ENCODE results near the gene TMX1. TPM values are rescaled to one million over a fixed set of nuclear protein-coding genes. Genes with fewer than 3 reads are reported as not detected.

Gene TMX1
- total and polyA plus RNA-seq, 4 donors = 11.6 to 22.8 (median 19.4) TPM

DNA sequence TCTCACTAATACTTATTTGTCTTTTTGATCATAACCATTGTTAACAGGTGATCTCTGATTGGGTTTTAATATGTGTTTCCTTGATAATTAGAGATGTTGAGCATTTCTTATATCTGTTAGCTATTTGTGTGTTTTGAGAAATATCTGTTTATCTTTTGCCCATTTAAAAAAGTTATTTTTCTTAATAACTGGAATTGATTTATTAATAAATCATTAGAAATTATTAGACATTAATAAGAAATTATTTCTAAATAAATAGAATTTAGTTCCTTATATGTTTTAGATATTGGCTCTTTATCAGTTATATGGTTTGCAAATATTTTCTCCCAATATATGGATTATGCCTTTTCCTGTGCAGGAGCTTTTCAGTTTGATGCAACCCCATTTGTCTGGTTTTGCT lies 18.7 kb downstream of the TMX1 start:
- H3K4me3 ChIP-seq (ENCODE audit: low read depth in 1 of 3, low read length in 3 of 3) = no peak overlapping the region
- no peaks in the 10 kb centered on the region for H3K4me1 ChIP-seq (ENCODE audit: control insufficient read depth in 4 of 4, insufficient read depth in 4 of 4, low read length in 3 of 4)
- no peaks in the 10 kb centered on the region for H3K9me3 ChIP-seq (ENCODE audit: control insufficient read depth in 4 of 4, low read length in 3 of 4)
- H3K36me3 ChIP-seq (ENCODE audit: control insufficient read depth in 4 of 4, insufficient read depth in 3 of 4, low read depth in 1 of 4, low read length in 3 of 4) = peaks cover 0 to 13% (median 4%) of the 10 kb centered on the region in 4 donors
- no peak overlapping the region for H3K27ac ChIP-seq (ENCODE audit: low read depth in 1 of 2, low read length in 2 of 2)
- TF ChIP-seq HNF4A (conservative IDR thresholded peaks at IDR 0.05) (no peak), SP1 (IDR thresholded peaks at IDR 0.05) (no peak), FOXA1 (IDR thresholded peaks at IDR 0.05) (no peak), GABPA (IDR thresholded peaks at IDR 0.05 in 1 of 2, conservative IDR thresholded peaks at IDR 0.05 in 1 of 2) (no peak), JUND (IDR thresholded peaks at IDR 0.05) (no peak), RAD21 (IDR thresholded peaks at IDR 0.05) (no peak)
- TF ChIP-seq, protein P1, sequence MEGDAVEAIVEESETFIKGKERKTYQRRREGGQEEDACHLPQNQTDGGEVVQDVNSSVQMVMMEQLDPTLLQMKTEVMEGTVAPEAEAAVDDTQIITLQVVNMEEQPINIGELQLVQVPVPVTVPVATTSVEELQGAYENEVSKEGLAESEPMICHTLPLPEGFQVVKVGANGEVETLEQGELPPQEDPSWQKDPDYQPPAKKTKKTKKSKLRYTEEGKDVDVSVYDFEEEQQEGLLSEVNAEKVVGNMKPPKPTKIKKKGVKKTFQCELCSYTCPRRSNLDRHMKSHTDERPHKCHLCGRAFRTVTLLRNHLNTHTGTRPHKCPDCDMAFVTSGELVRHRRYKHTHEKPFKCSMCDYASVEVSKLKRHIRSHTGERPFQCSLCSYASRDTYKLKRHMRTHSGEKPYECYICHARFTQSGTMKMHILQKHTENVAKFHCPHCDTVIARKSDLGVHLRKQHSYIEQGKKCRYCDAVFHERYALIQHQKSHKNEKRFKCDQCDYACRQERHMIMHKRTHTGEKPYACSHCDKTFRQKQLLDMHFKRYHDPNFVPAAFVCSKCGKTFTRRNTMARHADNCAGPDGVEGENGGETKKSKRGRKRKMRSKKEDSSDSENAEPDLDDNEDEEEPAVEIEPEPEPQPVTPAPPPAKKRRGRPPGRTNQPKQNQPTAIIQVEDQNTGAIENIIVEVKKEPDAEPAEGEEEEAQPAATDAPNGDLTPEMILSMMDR (IDR thresholded peaks at IDR 0.05; ENCODE audit: low read depth, low read length, missing input control) = no peak
- TF ChIP-seq, protein P2, sequence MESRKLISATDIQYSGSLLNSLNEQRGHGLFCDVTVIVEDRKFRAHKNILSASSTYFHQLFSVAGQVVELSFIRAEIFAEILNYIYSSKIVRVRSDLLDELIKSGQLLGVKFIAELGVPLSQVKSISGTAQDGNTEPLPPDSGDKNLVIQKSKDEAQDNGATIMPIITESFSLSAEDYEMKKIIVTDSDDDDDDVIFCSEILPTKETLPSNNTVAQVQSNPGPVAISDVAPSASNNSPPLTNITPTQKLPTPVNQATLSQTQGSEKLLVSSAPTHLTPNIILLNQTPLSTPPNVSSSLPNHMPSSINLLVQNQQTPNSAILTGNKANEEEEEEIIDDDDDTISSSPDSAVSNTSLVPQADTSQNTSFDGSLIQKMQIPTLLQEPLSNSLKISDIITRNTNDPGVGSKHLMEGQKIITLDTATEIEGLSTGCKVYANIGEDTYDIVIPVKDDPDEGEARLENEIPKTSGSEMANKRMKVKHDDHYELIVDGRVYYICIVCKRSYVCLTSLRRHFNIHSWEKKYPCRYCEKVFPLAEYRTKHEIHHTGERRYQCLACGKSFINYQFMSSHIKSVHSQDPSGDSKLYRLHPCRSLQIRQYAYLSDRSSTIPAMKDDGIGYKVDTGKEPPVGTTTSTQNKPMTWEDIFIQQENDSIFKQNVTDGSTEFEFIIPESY (IDR thresholded peaks at IDR 0.05) = no peak
- TF ChIP-seq, protein P3, sequence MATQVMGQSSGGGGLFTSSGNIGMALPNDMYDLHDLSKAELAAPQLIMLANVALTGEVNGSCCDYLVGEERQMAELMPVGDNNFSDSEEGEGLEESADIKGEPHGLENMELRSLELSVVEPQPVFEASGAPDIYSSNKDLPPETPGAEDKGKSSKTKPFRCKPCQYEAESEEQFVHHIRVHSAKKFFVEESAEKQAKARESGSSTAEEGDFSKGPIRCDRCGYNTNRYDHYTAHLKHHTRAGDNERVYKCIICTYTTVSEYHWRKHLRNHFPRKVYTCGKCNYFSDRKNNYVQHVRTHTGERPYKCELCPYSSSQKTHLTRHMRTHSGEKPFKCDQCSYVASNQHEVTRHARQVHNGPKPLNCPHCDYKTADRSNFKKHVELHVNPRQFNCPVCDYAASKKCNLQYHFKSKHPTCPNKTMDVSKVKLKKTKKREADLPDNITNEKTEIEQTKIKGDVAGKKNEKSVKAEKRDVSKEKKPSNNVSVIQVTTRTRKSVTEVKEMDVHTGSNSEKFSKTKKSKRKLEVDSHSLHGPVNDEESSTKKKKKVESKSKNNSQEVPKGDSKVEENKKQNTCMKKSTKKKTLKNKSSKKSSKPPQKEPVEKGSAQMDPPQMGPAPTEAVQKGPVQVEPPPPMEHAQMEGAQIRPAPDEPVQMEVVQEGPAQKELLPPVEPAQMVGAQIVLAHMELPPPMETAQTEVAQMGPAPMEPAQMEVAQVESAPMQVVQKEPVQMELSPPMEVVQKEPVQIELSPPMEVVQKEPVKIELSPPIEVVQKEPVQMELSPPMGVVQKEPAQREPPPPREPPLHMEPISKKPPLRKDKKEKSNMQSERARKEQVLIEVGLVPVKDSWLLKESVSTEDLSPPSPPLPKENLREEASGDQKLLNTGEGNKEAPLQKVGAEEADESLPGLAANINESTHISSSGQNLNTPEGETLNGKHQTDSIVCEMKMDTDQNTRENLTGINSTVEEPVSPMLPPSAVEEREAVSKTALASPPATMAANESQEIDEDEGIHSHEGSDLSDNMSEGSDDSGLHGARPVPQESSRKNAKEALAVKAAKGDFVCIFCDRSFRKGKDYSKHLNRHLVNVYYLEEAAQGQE (IDR thresholded peaks at IDR 0.05) = no peak
- H3K27me3 ChIP-seq (ENCODE audit: control insufficient read depth in 4 of 4, insufficient read depth in 4 of 4, low read length in 3 of 4) = no peaks in the 10 kb centered on the region
- no peak for DNase-seq (ENCODE audit: low spot score)
- no peak overlapping the region for H3K9ac ChIP-seq (ENCODE audit: low read depth in 1 of 2, low read length in 2 of 2)

DNA sequence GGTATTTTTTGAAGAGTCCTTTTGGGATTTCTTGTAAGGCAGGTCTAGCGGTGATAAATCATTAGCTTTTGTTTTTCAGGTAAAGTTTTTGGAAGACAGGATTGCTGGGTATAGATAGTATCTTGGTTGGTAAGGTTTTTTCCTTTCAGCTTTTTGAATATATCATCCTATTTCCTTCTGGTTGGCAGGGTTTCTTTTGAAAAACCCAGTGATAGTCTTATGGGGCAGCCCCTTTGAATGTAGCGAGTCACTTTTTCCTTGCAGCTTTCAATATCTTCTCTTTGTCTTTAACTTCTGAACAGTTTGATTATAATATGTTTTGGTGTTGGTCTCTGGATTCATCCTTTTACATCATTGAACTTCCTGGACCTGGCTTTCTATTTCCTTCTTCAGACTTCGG lies 20.2 kb downstream of the TMX1 start:
- H3K4me1 ChIP-seq (ENCODE audit: control insufficient read depth in 4 of 4, insufficient read depth in 4 of 4, low read length in 3 of 4) = no peaks in the 10 kb centered on the region
- 94% methylated on average over 3 of the region's 3 CpGs for WGBS
- TF ChIP-seq, protein P1 (IDR thresholded peaks at IDR 0.05; ENCODE audit: low read depth, low read length, missing input control) = no peak
- TF ChIP-seq, protein P2 (IDR thresholded peaks at IDR 0.05) = no peak
- TF ChIP-seq RAD21 (IDR thresholded peaks at IDR 0.05) (no peak), GABPA (IDR thresholded peaks at IDR 0.05 in 1 of 2, conservative IDR thresholded peaks at IDR 0.05 in 1 of 2) (no peak), JUND (IDR thresholded peaks at IDR 0.05) (no peak), FOXA2 (IDR thresholded peaks at IDR 0.05) (no peak), YY1 (IDR thresholded peaks at IDR 0.05) (no peak), EGR1 (IDR thresholded peaks at IDR 0.05; ENCODE audit: low read depth in 2 of 2) (no peak), NR2F2 (IDR thresholded peaks at IDR 0.05) (no peak)
- TF ChIP-seq, protein P4, sequence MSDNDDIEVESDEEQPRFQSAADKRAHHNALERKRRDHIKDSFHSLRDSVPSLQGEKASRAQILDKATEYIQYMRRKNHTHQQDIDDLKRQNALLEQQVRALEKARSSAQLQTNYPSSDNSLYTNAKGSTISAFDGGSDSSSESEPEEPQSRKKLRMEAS (IDR thresholded peaks at IDR 0.05) = no peak
- TF ChIP-seq, protein P5, sequence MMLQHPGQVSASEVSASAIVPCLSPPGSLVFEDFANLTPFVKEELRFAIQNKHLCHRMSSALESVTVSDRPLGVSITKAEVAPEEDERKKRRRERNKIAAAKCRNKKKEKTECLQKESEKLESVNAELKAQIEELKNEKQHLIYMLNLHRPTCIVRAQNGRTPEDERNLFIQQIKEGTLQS (IDR thresholded peaks at IDR 0.05) = no peak

More for the DNA sequence above, 20.2 kb downstream of the TMX1 start:
- Histone ChIP-seq H3K36me3 (ENCODE audit: control insufficient read depth in 4 of 4, insufficient read depth in 3 of 4, low read depth in 1 of 4, low read length in 3 of 4) (peaks cover 0 to 7% (median 2%) of the 10 kb centered on the region in 4 donors), H3K9ac (ENCODE audit: low read depth in 1 of 2, low read length in 2 of 2) (no peak overlapping the region), H3K9me3 (ENCODE audit: control insufficient read depth in 4 of 4, low read length in 3 of 4) (no peaks in the 10 kb centered on the region), H3K27ac (ENCODE audit: low read depth in 1 of 2, low read length in 2 of 2) (no peak overlapping the region), H3K4me3 (ENCODE audit: low read depth in 1 of 3, low read length in 3 of 3) (no peak overlapping the region), H3K27me3 (ENCODE audit: control insufficient read depth in 4 of 4, insufficient read depth in 4 of 4, low read length in 3 of 4) (no peaks in the 10 kb centered on the region)
- no peak for DNase-seq (ENCODE audit: low spot score)

All from liver (tissue), 9 donors.